NT2/D1 (cell line): Measurements from ENCODE around the gene RIPOR2.

Experiments used
- SUZ12 ChIP-seq: IDR thresholded peaks from 2 replicates; pipeline ENCODE4 v1.6.1; 2011; ENCODE audit not compliant: insufficient read length, insufficient read depth; ENCODE audit errors: extremely low read depth
- YY1 ChIP-seq: IDR thresholded peaks from 2 replicates; pipeline ENCODE4 v1.6.1; 2011; ENCODE audit not compliant: insufficient read length, insufficient read depth
- ZNF274 ChIP-seq: IDR thresholded peaks from 2 replicates; pipeline ENCODE4 v1.6.1; 2011; ENCODE audit warnings: mild to moderate bottlenecking, low read depth, low read length

DNA sequence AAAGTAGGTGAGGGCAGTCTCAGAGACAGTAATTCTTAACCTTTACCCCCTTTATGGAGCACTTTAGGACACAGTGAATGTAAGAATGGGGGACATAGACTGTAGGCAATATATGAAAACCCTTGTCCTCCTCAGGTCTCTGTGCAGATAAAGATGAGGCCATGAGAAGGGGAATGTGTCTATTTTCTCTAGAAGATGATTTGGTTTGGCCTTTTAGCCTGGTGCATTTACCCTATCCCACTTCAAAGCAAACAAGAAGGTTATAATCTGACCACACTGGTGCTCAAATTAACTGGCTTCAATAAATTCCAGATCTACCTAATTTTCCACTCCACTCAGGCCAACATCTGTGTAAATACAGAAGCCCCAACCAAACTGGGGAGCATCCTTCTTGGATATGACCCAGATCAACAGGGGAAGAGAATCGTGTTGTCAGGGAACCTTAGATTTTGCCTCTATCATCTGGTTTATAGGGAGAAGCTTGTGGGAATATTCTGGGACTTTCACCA lies 42.4 kb downstream of the RIPOR2 start:
- TF ChIP-seq SUZ12 (no peak), ZNF274 (no peak), YY1 (no peak)
